Lung (tissue), 12 donors: ENCODE measurements around the gene PRCC. TPM values are rescaled to one million over a fixed set of nuclear protein-coding genes. Genes with fewer than 3 reads are reported as not detected.

Source experiments
- ATAC-seq: fragments of 200-7000 bp; cut with Tn5 transposase; one replicate; pipeline ENCODE4 v1.9.1; 2020; ENCODE audit warnings: moderate number of reproducible peaks; ENCODE audit not compliant: insufficient read depth, low FRiP score
- DNase-seq, 3 donors: peaks; one replicate each; pipeline ENCODE4 v3.0.0-alpha.2; 2013 to 2017
- H3K27ac ChIP-seq, 2 donors: one replicate each; pipeline ENCODE4 v1.5.1; 2013; ENCODE audit warnings: mild to moderate bottlenecking in 2 of 2, moderate library complexity in 2 of 2, control low read depth in 1 of 2, inconsistent platforms in 1 of 2, low read depth in 1 of 2, low read length in 1 of 2
- H3K27me3 ChIP-seq, 3 donors: one replicate each; pipeline ENCODE4 v1.5.1; 2013; ENCODE audit warnings: low read length in 2 of 3; ENCODE audit not compliant: control insufficient read depth in 3 of 3, insufficient read depth in 3 of 3
- H3K36me3 ChIP-seq, 4 donors: one replicate each; pipeline ENCODE4 v1.5.1; 2013; ENCODE audit warnings: low read length in 4 of 4, mild to moderate bottlenecking in 1 of 4, moderate library complexity in 1 of 4; ENCODE audit not compliant: control insufficient read depth in 4 of 4, insufficient read depth in 4 of 4
- H3K4me1 ChIP-seq, 5 donors: one replicate each; pipeline ENCODE4 v1.5.1; 2013; ENCODE audit warnings: low read length in 5 of 5, mild to moderate bottlenecking in 2 of 5, moderate library complexity in 1 of 5; ENCODE audit not compliant: control insufficient read depth in 5 of 5, insufficient read depth in 5 of 5
- H3K4me3 ChIP-seq: one replicate; pipeline ENCODE4 v1.5.1; 2013; ENCODE audit warnings: mild to moderate bottlenecking, control low read depth, moderate library complexity
- H3K9ac ChIP-seq, 2 donors: one replicate each; pipeline ENCODE4 v1.5.1; 2013; ENCODE audit warnings: low read length in 2 of 2, control low read depth in 1 of 2; ENCODE audit not compliant: insufficient read depth in 1 of 2
- H3K9me3 ChIP-seq, 4 donors: one replicate each; pipeline ENCODE4 v1.5.1; 2013; ENCODE audit warnings: low read length in 3 of 4, mild to moderate bottlenecking in 1 of 4, moderate library complexity in 1 of 4; ENCODE audit not compliant: control insufficient read depth in 4 of 4, insufficient read depth in 3 of 4
- CTCF ChIP-seq: IDR thresholded peaks from 2 replicates; pipeline ENCODE4 v1.5.1; 2012; ENCODE audit warnings: mild to moderate bottlenecking; ENCODE audit errors: control extremely low read depth, extremely low read depth
- WGBS, 2 donors: extraction: QIAGEN DNeasy Blood & Tissue Kit; methylation state at CpG; one replicate each; pipeline ENCODE4 v1.1.7; 2013; 5-methylcytosine and 5-hydroxymethylcytosine counted together
- polyA plus RNA-seq, 2 donors: library from polyadenylated mRNA; stranded (reverse); fragments of 200-250 nt; gene quantifications; one replicate each; pipeline ENCODE4 v1.2.1, GENCODE V29; 2013
- total RNA-seq, 2 donors: library from RNA; depleted of rRNA in 1 of 2; stranded (reverse); fragments of >200 nt in 1 of 2; gene quantifications; one replicate each; pipeline ENCODE4 v1.2.1, GENCODE V29; 2014 to 2021
- donor health status: control.
- donor health status: control.
- donor health status: Bipolar disorder and iron deficiency.
- donor health status: healthy.
- donor health status: DM: yes; HTN: yes; CAD: no.

Gene PRCC
- total and polyA plus RNA-seq, 4 donors = 36.2 to 52.7 (median 39.3) TPM

DNA sequence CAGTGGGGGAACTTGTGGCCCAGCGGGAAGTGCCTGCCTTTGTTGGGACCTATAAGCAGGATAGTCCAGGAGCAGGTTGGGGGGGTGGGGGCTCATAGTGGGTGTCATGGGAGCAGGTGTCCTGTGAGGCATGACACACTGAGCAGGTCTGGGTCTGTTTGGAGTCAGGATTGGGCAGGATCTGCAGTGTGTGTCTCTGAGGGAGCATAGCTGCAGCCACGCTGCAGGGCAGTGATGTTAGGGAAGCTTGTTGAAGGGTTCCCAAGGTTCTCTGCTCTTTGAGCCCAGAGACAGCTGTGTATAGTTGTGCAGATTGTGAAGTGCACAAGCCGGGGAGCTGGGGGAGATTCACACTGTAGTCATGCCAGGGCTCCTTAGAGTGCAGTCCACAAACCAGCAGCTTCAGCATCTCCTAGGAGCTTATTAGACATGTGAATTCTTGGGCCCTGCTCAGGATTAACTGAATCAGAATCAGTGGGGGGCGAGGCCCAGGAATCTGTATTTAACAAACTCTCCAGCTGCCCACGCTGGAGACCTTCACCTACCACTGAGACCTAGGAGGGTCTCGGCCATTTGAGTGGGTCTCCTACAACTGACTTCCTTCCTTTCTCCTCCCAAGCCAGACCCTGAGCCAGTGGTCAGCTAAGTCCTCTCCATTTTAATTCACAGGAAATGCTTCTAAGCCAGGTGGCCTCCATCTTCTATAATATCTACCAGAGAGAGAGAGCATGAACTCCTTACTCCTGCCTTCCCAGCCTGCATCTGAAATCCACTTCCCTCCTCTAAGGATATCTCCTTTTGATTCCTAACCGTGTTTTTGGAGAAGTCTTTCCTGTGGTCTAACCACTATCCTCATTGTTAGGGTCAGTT, 80.5 kb downstream of the PRCC start:
- no peak overlapping the region for H3K27ac ChIP-seq
- no peak overlapping the region for H3K4me3 ChIP-seq
- H3K9me3 ChIP-seq = peaks cover 0 to 2% (median 0%) of the 10 kb centered on the region in 4 donors
- peaks cover 3 to 74% (median 59%) of the 10 kb centered on the region in 3 donors for H3K27me3 ChIP-seq
- TF ChIP-seq CTCF = no peak
- 70 to 75% methylated on average over 7 of the region's 7 CpGs for WGBS, 2 donors
- no peak for DNase-seq
- no peaks in the 10 kb centered on the region for H3K36me3 ChIP-seq
- H3K4me1 ChIP-seq = peaks cover 0 to 13% (median 9%) of the 10 kb centered on the region in 5 donors
- H3K9ac ChIP-seq = no peak overlapping the region
- no peak for ATAC-seq

- H3K4me1 ChIP-seq = peaks cover 0 to 14% (median 9%) of the 10 kb centered on the region in 5 donors
- ATAC-seq (no peak), DNase-seq (peak; percentile 14 to 46 (median 34))
- peaks cover 3 to 70% (median 52%) of the 10 kb centered on the region in 3 donors for H3K27me3 ChIP-seq
- H3K27ac ChIP-seq = no peak overlapping the region
- no peaks in the 10 kb centered on the region for H3K36me3 ChIP-seq
- WGBS, 2 donors = 11 to 15% methylated on average over 32 to 36 of the region's 36 CpGs
- peaks cover 0 to 2% (median 0%) of the 10 kb centered on the region in 4 donors for H3K9me3 ChIP-seq
- no peak for TF ChIP-seq CTCF
- H3K4me3 ChIP-seq = no peak overlapping the region
- H3K9ac ChIP-seq = no peak overlapping the region
Measured at GRCh38 chr1:156848461-156849150, 81.3 kb downstream of the PRCC start.

GRCh38 chr1:156849151-156849496, 81.8 kb downstream of the PRCC start:
- Histone ChIP-seq H3K27ac (no peak overlapping the region), H3K4me3 (no peak overlapping the region), H3K4me1 (peaks cover 0 to 14% (median 9%) of the 10 kb centered on the region in 5 donors), H3K9ac (no peak overlapping the region), H3K27me3 (peaks cover 3 to 68% (median 47%) of the 10 kb centered on the region in 3 donors), H3K36me3 (no peaks in the 10 kb centered on the region), H3K9me3 (peaks cover 0 to 2% (median 0%) of the 10 kb centered on the region in 4 donors)
- TF ChIP-seq CTCF = no peak
- no peak for DNase-seq
- ATAC-seq = no peak
- WGBS, 2 donors = 22 to 24% methylated on average over 22 to 23 of the region's 23 CpGs

Other genes with a start within 250 kb of the PRCC start
- 1 to 10 TPM; 1.0 to 3.4 TPM for gene IQGAP3, start 195.0 kb upstream of the PRCC start, total RNA-seq
- gene IQGAP3, start 195.0 kb upstream of the PRCC start, polyA plus RNA-seq = 1 to 10 TPM in 1 of 2 donors, under 1 TPM in 1; 0.42 to 1.3 TPM
- under 1 TPM in 1 of 2 donors, not detected in 1; 0.23 TPM for gene TTC24, start 187.8 kb upstream of the PRCC start, total RNA-seq
- gene TTC24, start 187.8 kb upstream of the PRCC start, polyA plus RNA-seq = under 1 TPM; 0.12 to 0.31 TPM
- gene NAXE, start 175.8 kb upstream of the PRCC start, total RNA-seq = 10 to 100 TPM; 38.1 to 95.8 TPM
- gene NAXE, start 175.8 kb upstream of the PRCC start, polyA plus RNA-seq = 10 to 100 TPM; 74.1 to 83.5 TPM
- gene GPATCH4, start 166.1 kb upstream of the PRCC start, total RNA-seq = 10 to 100 TPM; 11.9 to 30.6 TPM
- 10 to 100 TPM; 18.6 to 34.3 TPM for gene GPATCH4, start 166.1 kb upstream of the PRCC start, polyA plus RNA-seq
- gene HAPLN2, start 148.1 kb upstream of the PRCC start, total RNA-seq = under 1 TPM in 1 of 2 donors, not detected in 1; 0.18 TPM
- gene HAPLN2, start 148.1 kb upstream of the PRCC start, polyA plus RNA-seq = under 1 TPM; 0.24 to 0.31 TPM
- gene BCAN, start 125.4 kb upstream of the PRCC start, total RNA-seq = 1 to 10 TPM in 1 of 2 donors, under 1 TPM in 1; 0.18 to 1.1 TPM
- under 1 TPM; 0.05 to 0.06 TPM for gene BCAN, start 125.4 kb upstream of the PRCC start, polyA plus RNA-seq
- 10 to 100 TPM; 37.3 to 57.4 TPM for gene NES, start 90.1 kb upstream of the PRCC start, total RNA-seq
- 10 to 100 TPM; 17.6 to 31.1 TPM for gene NES, start 90.1 kb upstream of the PRCC start, polyA plus RNA-seq
- 10 to 100 TPM in 1 of 2 donors, 1 to 10 TPM in 1; 5.8 to 13.6 TPM for gene CRABP2, start 62.0 kb upstream of the PRCC start, total RNA-seq
- gene CRABP2, start 62.0 kb upstream of the PRCC start, polyA plus RNA-seq = 1 to 10 TPM; 1.3 to 4.0 TPM
- gene METTL25B, start 39.1 kb upstream of the PRCC start, total RNA-seq = 10 to 100 TPM; 24.4 to 34.9 TPM
- gene METTL25B, start 39.1 kb upstream of the PRCC start, polyA plus RNA-seq = 10 to 100 TPM; 28.3 to 42.6 TPM
- gene ISG20L2, start 38.8 kb upstream of the PRCC start, total RNA-seq = 10 to 100 TPM; 11.3 to 26.3 TPM
- gene ISG20L2, start 38.8 kb upstream of the PRCC start, polyA plus RNA-seq = 10 to 100 TPM in 1 of 2 donors, 1 to 10 TPM in 1; 9.3 to 24.2 TPM
- gene MRPL24, start 26.4 kb upstream of the PRCC start, total RNA-seq = 10 to 100 TPM; 26.7 to 65.4 TPM
- gene MRPL24, start 26.4 kb upstream of the PRCC start, polyA plus RNA-seq = 100 to 1,000 TPM in 1 of 2 donors, 10 to 100 TPM in 1; 93.6 to 120 TPM
- gene HDGF, start 15.9 kb upstream of the PRCC start, total RNA-seq = 100 to 1,000 TPM; 184 to 187 TPM
- 100 to 1,000 TPM; 104 to 226 TPM for gene HDGF, start 15.9 kb upstream of the PRCC start, polyA plus RNA-seq
- gene SH2D2A, start 49.3 kb downstream of the PRCC start, total RNA-seq = 1 to 10 TPM; 1.6 to 2.4 TPM
- 1 to 10 TPM; 1.1 to 3.0 TPM for gene SH2D2A, start 49.3 kb downstream of the PRCC start, polyA plus RNA-seq
- gene INSRR, start 91.6 kb downstream of the PRCC start, total RNA-seq = not detected
- gene INSRR, start 91.6 kb downstream of the PRCC start, polyA plus RNA-seq = not detected
- under 1 TPM in 1 of 2 donors, not detected in 1; 0.61 TPM for gene NTRK1, start 93.3 kb downstream of the PRCC start, total RNA-seq
- gene NTRK1, start 93.3 kb downstream of the PRCC start, polyA plus RNA-seq = under 1 TPM; 0.15 to 0.24 TPM
- 10 to 100 TPM; 15.1 to 15.3 TPM for gene PEAR1, start 126.2 kb downstream of the PRCC start, total RNA-seq
- 10 to 100 TPM in 1 of 2 donors, 1 to 10 TPM in 1; 7.6 to 10.7 TPM for gene PEAR1, start 126.2 kb downstream of the PRCC start, polyA plus RNA-seq
- gene LRRC71, start 153.1 kb downstream of the PRCC start, total RNA-seq = 10 to 100 TPM in 1 of 2 donors, 1 to 10 TPM in 1; 4.9 to 17.2 TPM
- 1 to 10 TPM; 3.4 to 3.5 TPM for gene LRRC71, start 153.1 kb downstream of the PRCC start, polyA plus RNA-seq